Measurements from ENCODE around the gene C1orf21. TPM values are rescaled to one million over a fixed set of nuclear protein-coding genes. Genes with fewer than 3 reads are reported as not detected.

C1orf21 gene
- total and polyA plus RNA-seq, 2 donors (not counting 3 experiments of a cell fraction or from before 2014, with no cell fraction given), result 0.79 to 8.5 TPM

GRCh38 chr1:184504040-184504954, 117.5 kb downstream of the C1orf21 start:
- TF ChIP-seq POLR2AphosphoS5 (IDR thresholded peaks at IDR 0.05; ENCODE audit: insufficient read depth, low read depth, low read length), result no peak
- no peak for TF ChIP-seq GATA2 (IDR thresholded peaks at IDR 0.05; ENCODE audit: insufficient read depth, insufficient read length, low read depth, low read length)
- no peak for TF ChIP-seq POLR2A (IDR thresholded peaks at IDR 0.05; ENCODE audit: low read depth, low read length)
- TF ChIP-seq, protein P1, sequence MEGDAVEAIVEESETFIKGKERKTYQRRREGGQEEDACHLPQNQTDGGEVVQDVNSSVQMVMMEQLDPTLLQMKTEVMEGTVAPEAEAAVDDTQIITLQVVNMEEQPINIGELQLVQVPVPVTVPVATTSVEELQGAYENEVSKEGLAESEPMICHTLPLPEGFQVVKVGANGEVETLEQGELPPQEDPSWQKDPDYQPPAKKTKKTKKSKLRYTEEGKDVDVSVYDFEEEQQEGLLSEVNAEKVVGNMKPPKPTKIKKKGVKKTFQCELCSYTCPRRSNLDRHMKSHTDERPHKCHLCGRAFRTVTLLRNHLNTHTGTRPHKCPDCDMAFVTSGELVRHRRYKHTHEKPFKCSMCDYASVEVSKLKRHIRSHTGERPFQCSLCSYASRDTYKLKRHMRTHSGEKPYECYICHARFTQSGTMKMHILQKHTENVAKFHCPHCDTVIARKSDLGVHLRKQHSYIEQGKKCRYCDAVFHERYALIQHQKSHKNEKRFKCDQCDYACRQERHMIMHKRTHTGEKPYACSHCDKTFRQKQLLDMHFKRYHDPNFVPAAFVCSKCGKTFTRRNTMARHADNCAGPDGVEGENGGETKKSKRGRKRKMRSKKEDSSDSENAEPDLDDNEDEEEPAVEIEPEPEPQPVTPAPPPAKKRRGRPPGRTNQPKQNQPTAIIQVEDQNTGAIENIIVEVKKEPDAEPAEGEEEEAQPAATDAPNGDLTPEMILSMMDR (IDR thresholded peaks at IDR 0.05; ENCODE audit: extremely low read depth in 1 of 2, insufficient read depth in 1 of 2, low read depth in 1 of 2, low read length in 2 of 2), result no peak
- TF ChIP-seq FOS (IDR thresholded peaks at IDR 0.05; ENCODE audit: borderline replicate concordance, insufficient read depth, low read length), result no peak
- no peak for TF ChIP-seq EZH2 (IDR thresholded peaks at IDR 0.05; ENCODE audit: borderline replicate concordance, low read depth, low read length, severe bottlenecking)
- no peak for TF ChIP-seq MAX (IDR thresholded peaks at IDR 0.05; ENCODE audit: insufficient read depth, insufficient read length)
- no peak for TF ChIP-seq MYC (IDR thresholded peaks at IDR 0.05; ENCODE audit: low read depth, low read length)
- TF ChIP-seq JUN (IDR thresholded peaks at IDR 0.05; ENCODE audit: borderline replicate concordance, insufficient read depth, insufficient read length, low read depth), result no peak
- CTCF ChIA-PET, result no interaction called here
- no peak for FAIRE-seq
- Histone ChIP-seq H3K27me3 (ENCODE audit: control insufficient read depth in 2 of 2, insufficient read depth in 2 of 2, low read length in 2 of 2) (no peaks in the 10 kb centered on the region), H3K4me2 (ENCODE audit: insufficient read depth, low read length) (no peak overlapping the region), H3K79me2 (ENCODE audit: control insufficient read depth, insufficient read depth, low read length) (no peaks in the 10 kb centered on the region), H3K9me1 (replicated peaks; ENCODE audit: control insufficient read depth, extremely low read depth, insufficient read depth, low read length) (no peaks in the 10 kb centered on the region), H3K4me3 (replicated peaks in 1 of 3; ENCODE audit: insufficient read depth in 1 of 3, low read depth in 1 of 3, low read length in 3 of 3) (no peak overlapping the region), H2AFZ (ENCODE audit: low read depth, low read length) (no peak overlapping the region), H4K20me1 (replicated peaks; ENCODE audit: control insufficient read depth, extremely low read depth, insufficient read depth, low read length) (no peaks in the 10 kb centered on the region), H3K4me1 (ENCODE audit: control insufficient read depth, extremely low read depth, insufficient read depth, low read length) (peaks cover 14% of the 10 kb centered on the region), H3K36me3 (ENCODE audit: control insufficient read depth in 2 of 2, extremely low read depth in 1 of 2, insufficient read depth in 2 of 2, low read length in 2 of 2) (no peaks in the 10 kb centered on the region), H3K9ac (replicated peaks; ENCODE audit: extremely low read depth, insufficient read depth, low read length) (no peak overlapping the region), H3K27ac (ENCODE audit: insufficient read depth, low read depth, low read length) (no peak overlapping the region), H3K9me3 (replicated peaks; ENCODE audit: control insufficient read depth, insufficient read depth, low read length) (no peaks in the 10 kb centered on the region)
- no TSS peak for BruUV-seq (replicated peaks)
- no peak for DNase-seq (ENCODE audit: low read depth, low spot score)
- dilution Hi-C loops (cut with MboI; ENCODE audit: extremely low pct_ligation_motif_present, low sequenced_read_pairs), result no loop called here
- intact Hi-C loops (cut with micrococcal nuclease), result no loop called here
- POLR2A ChIA-PET, result no interaction called here
